Measurements from ENCODE around the gene DUSP10.

GRCh38 chr1:221773383-221773782, 31.5 kb upstream of the DUSP10 start:
- TF ChIP-seq CTCF (IDR thresholded peaks at IDR 0.05; ENCODE audit: insufficient read depth, low read length, poor library complexity, severe bottlenecking) = no peak
- no peak for TF ChIP-seq EZH2phosphoT487 (conservative IDR thresholded peaks at IDR 0.05; ENCODE audit: low read length)
